HepG2 (cell line): ENCODE results near the gene STIM1. TPM values are rescaled to one million over a fixed set of nuclear protein-coding genes. Genes with fewer than 3 reads are reported as not detected.

Source experiments
- ELF1 ChIP-seq: sonication (generic); formaldehyde crosslinking; IDR thresholded peaks from 2 replicates; pipeline ENCODE4 v1.4.0; 2020; ENCODE audit warnings: missing genetic modification reagents
- ETV5 ChIP-seq: IDR thresholded peaks from 2 replicates; pipeline ENCODE4 v1.6.1; 2018; ENCODE audit warnings: missing biosample characterization, missing genetic modification reagents, inconsistent platforms, borderline replicate concordance
- KMT2A ChIP-seq: sonication (generic); formaldehyde crosslinking; IDR thresholded peaks from 2 replicates; pipeline ENCODE4 v1.4.0; 2020; ENCODE audit warnings: missing genetic modification reagents
- POGZ ChIP-seq: sonication (generic); formaldehyde crosslinking; IDR thresholded peaks from 2 replicates; pipeline ENCODE4 v1.4.0; 2020; ENCODE audit warnings: mild to moderate bottlenecking, missing genetic modification reagents
- SP5 ChIP-seq: IDR thresholded peaks from 2 replicates; pipeline ENCODE4 v1.6.1; 2016; ENCODE audit warnings: low read depth, borderline replicate concordance
- XBP1 ChIP-seq: sonication (generic); formaldehyde crosslinking; IDR thresholded peaks from 2 replicates; pipeline ENCODE4 v1.5.0; 2020; ENCODE audit warnings: missing genetic modification reagents
- ZBTB7A ChIP-seq: sonication (generic); formaldehyde crosslinking; IDR thresholded peaks from 2 replicates; pipeline ENCODE4 v1.8.0; 2022; ENCODE audit warnings: mild to moderate bottlenecking, missing genetic modification reagents
- ZNF577 ChIP-seq: sonication (generic); formaldehyde crosslinking; IDR thresholded peaks from 2 replicates; pipeline ENCODE4 v1.4.0; 2020; ENCODE audit warnings: mild to moderate bottlenecking, low read depth, missing genetic modification reagents, borderline replicate concordance
- ZSCAN30 ChIP-seq: sonication (generic); formaldehyde crosslinking; IDR thresholded peaks from 2 replicates; pipeline ENCODE4 v1.5.0; 2020; ENCODE audit warnings: mild to moderate bottlenecking, missing genetic modification reagents
- polyA plus RNA-seq, 8 experiments: library from polyadenylated mRNA; depleted of rRNA in 3 of 8; stranded (reverse) in 7 of 8; unstranded in 1 of 8; fragments of >200 nt; fragmentation: Illumina TruSeq in 4 of 8; extraction: Trizol in 4 of 8; gene quantifications; 2 replicates each; pipeline versions ENCODE4 v1.2.1 to v1.2.3, GENCODE V29; 2011 to 2016; ENCODE audit warnings: low read depth in 4 of 8, missing spikeins in 1 of 8, mixed read lengths in 1 of 8; ENCODE audit not compliant: insufficient read depth in 1 of 8
- total RNA-seq, 5 experiments: library from RNA; depleted of rRNA; stranded (reverse); fragments of >200 nt; fragmentation: Illumina TruSeq; extraction: Trizol; gene quantifications; 2 replicates each; pipeline ENCODE4 v1.2.3, GENCODE V29; 2016; ENCODE audit warnings: low read depth in 1 of 5
- TF ChIP-seq, protein P1 (sequence below): sonication (generic); formaldehyde crosslinking; IDR thresholded peaks from 2 replicates; pipeline ENCODE4 v1.8.1; 2022; ENCODE audit warnings: low read depth, mild to moderate bottlenecking, missing genetic modification reagents
- TF ChIP-seq, protein P2 (sequence below): sonication (generic); formaldehyde crosslinking; IDR thresholded peaks from 2 replicates; pipeline ENCODE4 v1.5.0; 2020; ENCODE audit warnings: mild to moderate bottlenecking, missing genetic modification reagents
- TF ChIP-seq, protein P3 (sequence below): sonication (generic); formaldehyde crosslinking; IDR thresholded peaks from 2 replicates; pipeline ENCODE4 v1.5.0; 2020; ENCODE audit warnings: missing genetic modification reagents, mild to moderate bottlenecking, borderline replicate concordance
- TF ChIP-seq, protein P4 (sequence below): sonication (generic); formaldehyde crosslinking; IDR thresholded peaks from 2 replicates; pipeline ENCODE4 v1.8.1; 2023; ENCODE audit warnings: missing genetic modification reagents, mild to moderate bottlenecking, borderline replicate concordance
- TF ChIP-seq, protein P5 (sequence below): sonication (generic); formaldehyde crosslinking; IDR thresholded peaks from 2 replicates; pipeline ENCODE4 v1.5.0; 2020; ENCODE audit warnings: mild to moderate bottlenecking, low read depth, missing genetic modification reagents, borderline replicate concordance
- TF ChIP-seq, protein P6 (sequence below): IDR thresholded peaks from 2 replicates; pipeline ENCODE4 v1.6.1; 2016; ENCODE audit warnings: missing genetic modification reagents, missing compliant biosample characterization
- TF ChIP-seq, protein P7 (sequence below): sonication (generic); formaldehyde crosslinking; IDR thresholded peaks from 2 replicates; pipeline ENCODE4 v1.4.0; 2020; ENCODE audit warnings: mild to moderate bottlenecking, missing genetic modification reagents, borderline replicate concordance

Gene STIM1
- total and polyA plus RNA-seq, 2 of the 13 experiments (the other 11 are each of a cell fraction or from before 2014, with no cell fraction given) = 19.2 to 28.5 TPM

DNA sequence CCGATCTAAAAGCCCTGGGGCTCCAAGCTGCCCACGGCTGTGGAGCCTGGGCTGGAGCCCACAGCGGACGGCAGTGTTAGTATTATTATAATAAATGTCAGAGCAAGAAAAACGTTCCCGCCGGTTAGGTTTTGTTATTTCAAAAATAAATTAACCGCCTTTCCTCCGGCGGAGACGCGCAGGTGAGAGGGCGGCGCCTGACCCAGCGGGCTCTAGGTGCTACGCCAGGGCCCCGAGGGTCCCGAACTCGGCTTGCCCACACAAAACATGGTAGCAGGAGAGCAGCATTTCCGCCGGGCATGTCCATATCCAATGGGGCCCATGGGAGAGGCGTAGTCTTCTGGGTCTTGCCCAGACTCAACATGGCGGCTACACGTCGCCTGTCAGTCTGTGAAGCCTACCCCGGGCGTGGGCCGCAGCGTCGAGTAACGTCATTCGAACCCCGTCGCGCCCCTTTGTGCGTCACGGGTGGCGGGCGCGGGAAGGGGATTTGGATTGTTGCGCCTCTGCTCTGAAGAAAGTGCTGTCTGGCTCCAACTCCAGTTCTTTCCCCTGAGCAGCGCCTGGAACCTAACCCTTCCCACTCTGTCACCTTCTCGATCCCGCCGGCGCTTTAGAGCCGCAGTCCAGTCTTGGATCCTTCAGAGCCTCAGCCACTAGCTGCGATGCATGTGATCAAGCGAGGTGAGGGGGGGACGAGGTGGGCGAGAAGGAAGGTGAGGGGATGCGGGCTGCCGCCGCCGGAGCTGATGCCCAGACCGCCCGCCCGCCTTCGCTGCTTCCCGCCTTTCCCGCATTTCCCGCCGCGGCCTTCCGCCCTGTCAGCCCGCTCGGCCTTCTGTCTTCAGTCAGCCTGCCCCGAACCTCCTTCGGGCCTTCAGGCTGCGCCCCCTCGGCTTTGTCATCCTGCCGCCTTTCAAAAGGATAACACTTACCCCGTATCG lies 239.2 kb downstream of the STIM1 start, which contains the start of gene RRM1 (continued):
- TF ChIP-seq, protein P1, sequence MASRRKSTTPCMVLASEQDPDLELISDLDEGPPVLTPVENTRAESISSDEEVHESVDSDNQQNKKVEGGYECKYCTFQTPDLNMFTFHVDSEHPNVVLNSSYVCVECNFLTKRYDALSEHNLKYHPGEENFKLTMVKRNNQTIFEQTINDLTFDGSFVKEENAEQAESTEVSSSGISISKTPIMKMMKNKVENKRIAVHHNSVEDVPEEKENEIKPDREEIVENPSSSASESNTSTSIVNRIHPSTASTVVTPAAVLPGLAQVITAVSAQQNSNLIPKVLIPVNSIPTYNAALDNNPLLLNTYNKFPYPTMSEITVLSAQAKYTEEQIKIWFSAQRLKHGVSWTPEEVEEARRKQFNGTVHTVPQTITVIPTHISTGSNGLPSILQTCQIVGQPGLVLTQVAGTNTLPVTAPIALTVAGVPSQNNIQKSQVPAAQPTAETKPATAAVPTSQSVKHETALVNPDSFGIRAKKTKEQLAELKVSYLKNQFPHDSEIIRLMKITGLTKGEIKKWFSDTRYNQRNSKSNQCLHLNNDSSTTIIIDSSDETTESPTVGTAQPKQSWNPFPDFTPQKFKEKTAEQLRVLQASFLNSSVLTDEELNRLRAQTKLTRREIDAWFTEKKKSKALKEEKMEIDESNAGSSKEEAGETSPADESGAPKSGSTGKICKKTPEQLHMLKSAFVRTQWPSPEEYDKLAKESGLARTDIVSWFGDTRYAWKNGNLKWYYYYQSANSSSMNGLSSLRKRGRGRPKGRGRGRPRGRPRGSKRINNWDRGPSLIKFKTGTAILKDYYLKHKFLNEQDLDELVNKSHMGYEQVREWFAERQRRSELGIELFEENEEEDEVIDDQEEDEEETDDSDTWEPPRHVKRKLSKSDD (CRISPR knock-in tag) = peak; percentile 100
- peak; percentile 98 for TF ChIP-seq POGZ (CRISPR knock-in tag)
- TF ChIP-seq, protein P2, sequence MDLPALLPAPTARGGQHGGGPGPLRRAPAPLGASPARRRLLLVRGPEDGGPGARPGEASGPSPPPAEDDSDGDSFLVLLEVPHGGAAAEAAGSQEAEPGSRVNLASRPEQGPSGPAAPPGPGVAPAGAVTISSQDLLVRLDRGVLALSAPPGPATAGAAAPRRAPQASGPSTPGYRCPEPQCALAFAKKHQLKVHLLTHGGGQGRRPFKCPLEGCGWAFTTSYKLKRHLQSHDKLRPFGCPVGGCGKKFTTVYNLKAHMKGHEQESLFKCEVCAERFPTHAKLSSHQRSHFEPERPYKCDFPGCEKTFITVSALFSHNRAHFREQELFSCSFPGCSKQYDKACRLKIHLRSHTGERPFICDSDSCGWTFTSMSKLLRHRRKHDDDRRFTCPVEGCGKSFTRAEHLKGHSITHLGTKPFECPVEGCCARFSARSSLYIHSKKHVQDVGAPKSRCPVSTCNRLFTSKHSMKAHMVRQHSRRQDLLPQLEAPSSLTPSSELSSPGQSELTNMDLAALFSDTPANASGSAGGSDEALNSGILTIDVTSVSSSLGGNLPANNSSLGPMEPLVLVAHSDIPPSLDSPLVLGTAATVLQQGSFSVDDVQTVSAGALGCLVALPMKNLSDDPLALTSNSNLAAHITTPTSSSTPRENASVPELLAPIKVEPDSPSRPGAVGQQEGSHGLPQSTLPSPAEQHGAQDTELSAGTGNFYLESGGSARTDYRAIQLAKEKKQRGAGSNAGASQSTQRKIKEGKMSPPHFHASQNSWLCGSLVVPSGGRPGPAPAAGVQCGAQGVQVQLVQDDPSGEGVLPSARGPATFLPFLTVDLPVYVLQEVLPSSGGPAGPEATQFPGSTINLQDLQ = no peak
- no peak for TF ChIP-seq XBP1 (CRISPR knock-in tag)
- TF ChIP-seq ELF1 = peak; percentile 80
- TF ChIP-seq, protein P3, sequence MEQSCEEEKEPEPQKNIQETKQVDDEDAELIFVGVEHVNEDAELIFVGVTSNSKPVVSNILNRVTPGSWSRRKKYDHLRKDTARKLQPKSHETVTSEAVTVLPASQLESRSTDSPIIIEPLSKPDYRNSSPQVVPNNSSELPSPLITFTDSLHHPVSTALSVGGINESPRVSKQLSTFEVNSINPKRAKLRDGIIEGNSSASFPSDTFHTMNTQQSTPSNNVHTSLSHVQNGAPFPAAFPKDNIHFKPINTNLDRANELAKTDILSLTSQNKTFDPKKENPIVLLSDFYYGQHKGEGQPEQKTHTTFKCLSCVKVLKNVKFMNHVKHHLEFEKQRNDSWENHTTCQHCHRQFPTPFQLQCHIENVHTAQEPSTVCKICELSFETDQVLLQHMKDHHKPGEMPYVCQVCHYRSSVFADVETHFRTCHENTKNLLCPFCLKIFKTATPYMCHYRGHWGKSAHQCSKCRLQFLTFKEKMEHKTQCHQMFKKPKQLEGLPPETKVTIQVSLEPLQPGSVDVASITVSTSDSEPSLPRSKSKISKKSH (CRISPR knock-in tag) = peak; percentile 43; the same call in 1 of the 2 replicates
- peak; percentile 96; the same call in 1 of the 2 replicates for TF ChIP-seq KMT2A (CRISPR knock-in tag)
- no peak for TF ChIP-seq ZNF577 (CRISPR knock-in tag)
- TF ChIP-seq, protein P4, sequence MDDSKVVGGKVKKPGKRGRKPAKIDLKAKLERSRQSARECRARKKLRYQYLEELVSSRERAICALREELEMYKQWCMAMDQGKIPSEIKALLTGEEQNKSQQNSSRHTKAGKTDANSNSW (CRISPR knock-in tag) = no peak
- no peak for TF ChIP-seq ZBTB7A (CRISPR knock-in tag)
- TF ChIP-seq ZSCAN30 (CRISPR knock-in tag) = peak; percentile 60; the same call in 1 of the 2 replicates
- TF ChIP-seq, protein P5, sequence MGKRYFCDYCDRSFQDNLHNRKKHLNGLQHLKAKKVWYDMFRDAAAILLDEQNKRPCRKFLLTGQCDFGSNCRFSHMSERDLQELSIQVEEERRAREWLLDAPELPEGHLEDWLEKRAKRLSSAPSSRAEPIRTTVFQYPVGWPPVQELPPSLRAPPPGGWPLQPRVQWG (CRISPR knock-in tag) = no peak
- peak; percentile 69 for TF ChIP-seq ETV5
- TF ChIP-seq, protein P6, sequence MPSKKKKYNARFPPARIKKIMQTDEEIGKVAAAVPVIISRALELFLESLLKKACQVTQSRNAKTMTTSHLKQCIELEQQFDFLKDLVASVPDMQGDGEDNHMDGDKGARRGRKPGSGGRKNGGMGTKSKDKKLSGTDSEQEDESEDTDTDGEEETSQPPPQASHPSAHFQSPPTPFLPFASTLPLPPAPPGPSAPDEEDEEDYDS (CRISPR knock-in tag) = peak; percentile 75
- TF ChIP-seq SP5 (CRISPR knock-in tag) = peak; percentile 44; the same call in 1 of the 2 replicates
- TF ChIP-seq, protein P7, sequence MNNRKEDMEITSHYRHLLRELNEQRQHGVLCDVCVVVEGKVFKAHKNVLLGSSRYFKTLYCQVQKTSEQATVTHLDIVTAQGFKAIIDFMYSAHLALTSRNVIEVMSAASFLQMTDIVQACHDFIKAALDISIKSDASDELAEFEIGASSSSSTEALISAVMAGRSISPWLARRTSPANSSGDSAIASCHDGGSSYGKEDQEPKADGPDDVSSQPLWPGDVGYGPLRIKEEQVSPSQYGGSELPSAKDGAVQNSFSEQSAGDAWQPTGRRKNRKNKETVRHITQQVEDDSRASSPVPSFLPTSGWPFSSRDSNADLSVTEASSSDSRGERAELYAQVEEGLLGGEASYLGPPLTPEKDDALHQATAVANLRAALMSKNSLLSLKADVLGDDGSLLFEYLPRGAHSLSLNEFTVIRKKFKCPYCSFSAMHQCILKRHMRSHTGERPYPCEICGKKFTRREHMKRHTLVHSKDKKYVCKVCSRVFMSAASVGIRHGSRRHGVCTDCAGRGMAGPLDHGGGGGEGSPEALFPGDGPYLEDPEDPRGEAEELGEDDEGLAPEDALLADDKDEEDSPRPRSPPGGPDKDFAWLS (CRISPR knock-in tag) = no peak
